OCI-LY7 (cell line): ENCODE measurements around the gene KAT6B.

Experiments
- CTCF ChIP-seq: fragments of 200-600 bp; sonication (generic); conservative IDR thresholded peaks from 2 replicates; pipeline ENCODE4 v1.5.1; 2014; ENCODE audit warnings: mild to moderate bottlenecking, antibody characterized with exemption, low read length, moderate library complexity, mixed read lengths
- EZH2phosphoT487 ChIP-seq: fragments of 200-600 bp; sonication (generic); IDR thresholded peaks from 2 replicates; pipeline ENCODE4 v1.6.1; 2018; ENCODE audit warnings: low read depth, borderline replicate concordance, mild to moderate bottlenecking, mixed run types, antibody characterized with exemption, low read length, moderate library complexity, mixed read lengths

- TF ChIP-seq CTCF = no peak
- TF ChIP-seq EZH2phosphoT487 = no peak
These were observed 196.7 kb downstream of the KAT6B start for GRCh38 chr10:75023074-75023473.
